LNCaP clone FGC (cell line): Measurements from ENCODE around the gene TBC1D14.

Source experiments
- DNase-seq: peaks from one replicate; pipeline ENCODE4 v3.0.0-alpha.2; 2011; ENCODE audit warnings: low read depth
- H3K4me3 ChIP-seq: 2 replicates; pipeline ENCODE4 v1.5.1; 2011; ENCODE audit warnings: mild to moderate bottlenecking, low read depth, low read length, control low read depth
- TF ChIP-seq, protein P1 (sequence below): IDR thresholded peaks from 2 replicates; pipeline ENCODE4 v1.5.1; 2012; ENCODE audit warnings: mild to moderate bottlenecking; ENCODE audit not compliant: control insufficient read depth, insufficient read depth; ENCODE audit errors: extremely low read depth

Gene TBC1D14

GRCh38 chr4:7027284-7027683 lies 117.7 kb downstream of the TBC1D14 start:
- TF ChIP-seq, protein P1, sequence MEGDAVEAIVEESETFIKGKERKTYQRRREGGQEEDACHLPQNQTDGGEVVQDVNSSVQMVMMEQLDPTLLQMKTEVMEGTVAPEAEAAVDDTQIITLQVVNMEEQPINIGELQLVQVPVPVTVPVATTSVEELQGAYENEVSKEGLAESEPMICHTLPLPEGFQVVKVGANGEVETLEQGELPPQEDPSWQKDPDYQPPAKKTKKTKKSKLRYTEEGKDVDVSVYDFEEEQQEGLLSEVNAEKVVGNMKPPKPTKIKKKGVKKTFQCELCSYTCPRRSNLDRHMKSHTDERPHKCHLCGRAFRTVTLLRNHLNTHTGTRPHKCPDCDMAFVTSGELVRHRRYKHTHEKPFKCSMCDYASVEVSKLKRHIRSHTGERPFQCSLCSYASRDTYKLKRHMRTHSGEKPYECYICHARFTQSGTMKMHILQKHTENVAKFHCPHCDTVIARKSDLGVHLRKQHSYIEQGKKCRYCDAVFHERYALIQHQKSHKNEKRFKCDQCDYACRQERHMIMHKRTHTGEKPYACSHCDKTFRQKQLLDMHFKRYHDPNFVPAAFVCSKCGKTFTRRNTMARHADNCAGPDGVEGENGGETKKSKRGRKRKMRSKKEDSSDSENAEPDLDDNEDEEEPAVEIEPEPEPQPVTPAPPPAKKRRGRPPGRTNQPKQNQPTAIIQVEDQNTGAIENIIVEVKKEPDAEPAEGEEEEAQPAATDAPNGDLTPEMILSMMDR, result no peak
- H3K4me3 ChIP-seq, result no peak overlapping the region
- DNase-seq, result no peak

- no peak overlapping the region for H3K4me3 ChIP-seq
- TF ChIP-seq, protein P1, result no peak
- DNase-seq, result no peak
Observed at GRCh38 chr4:7027913-7028312, 118.3 kb downstream of the TBC1D14 start.

- no peak overlapping the region for H3K4me3 ChIP-seq
- TF ChIP-seq, protein P1, result no peak
- no peak for DNase-seq
Observed at GRCh38 chr4:7029212-7029611, 119.6 kb downstream of the TBC1D14 start.

- DNase-seq, result no peak
- TF ChIP-seq, protein P1, result no peak
- no peak overlapping the region for H3K4me3 ChIP-seq
Observed at GRCh38 chr4:7029921-7030320, 120.3 kb downstream of the TBC1D14 start.

DNA sequence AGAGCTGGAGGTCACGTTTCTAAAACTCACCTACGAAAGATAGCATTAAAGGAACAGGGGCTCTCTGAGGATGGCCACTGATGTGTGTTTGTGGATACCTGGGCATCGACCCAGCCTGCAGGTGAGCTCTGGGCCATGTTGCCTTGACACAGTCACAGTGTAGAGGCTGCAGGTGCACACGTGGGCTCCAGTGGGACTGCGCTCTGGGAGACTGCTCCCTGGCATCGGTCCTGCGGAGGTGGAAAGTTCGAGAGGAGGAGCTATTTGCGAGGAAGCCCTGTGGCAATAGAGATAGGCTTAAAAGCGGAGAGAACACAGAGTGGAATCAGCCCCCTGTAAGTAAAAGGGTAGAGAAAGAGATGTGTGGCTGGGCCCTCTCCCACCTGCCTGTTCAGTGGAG lies 121.2 kb downstream of the TBC1D14 start:
- no peak overlapping the region for H3K4me3 ChIP-seq
- TF ChIP-seq, protein P1, result no peak
- DNase-seq, result no peak

DNA sequence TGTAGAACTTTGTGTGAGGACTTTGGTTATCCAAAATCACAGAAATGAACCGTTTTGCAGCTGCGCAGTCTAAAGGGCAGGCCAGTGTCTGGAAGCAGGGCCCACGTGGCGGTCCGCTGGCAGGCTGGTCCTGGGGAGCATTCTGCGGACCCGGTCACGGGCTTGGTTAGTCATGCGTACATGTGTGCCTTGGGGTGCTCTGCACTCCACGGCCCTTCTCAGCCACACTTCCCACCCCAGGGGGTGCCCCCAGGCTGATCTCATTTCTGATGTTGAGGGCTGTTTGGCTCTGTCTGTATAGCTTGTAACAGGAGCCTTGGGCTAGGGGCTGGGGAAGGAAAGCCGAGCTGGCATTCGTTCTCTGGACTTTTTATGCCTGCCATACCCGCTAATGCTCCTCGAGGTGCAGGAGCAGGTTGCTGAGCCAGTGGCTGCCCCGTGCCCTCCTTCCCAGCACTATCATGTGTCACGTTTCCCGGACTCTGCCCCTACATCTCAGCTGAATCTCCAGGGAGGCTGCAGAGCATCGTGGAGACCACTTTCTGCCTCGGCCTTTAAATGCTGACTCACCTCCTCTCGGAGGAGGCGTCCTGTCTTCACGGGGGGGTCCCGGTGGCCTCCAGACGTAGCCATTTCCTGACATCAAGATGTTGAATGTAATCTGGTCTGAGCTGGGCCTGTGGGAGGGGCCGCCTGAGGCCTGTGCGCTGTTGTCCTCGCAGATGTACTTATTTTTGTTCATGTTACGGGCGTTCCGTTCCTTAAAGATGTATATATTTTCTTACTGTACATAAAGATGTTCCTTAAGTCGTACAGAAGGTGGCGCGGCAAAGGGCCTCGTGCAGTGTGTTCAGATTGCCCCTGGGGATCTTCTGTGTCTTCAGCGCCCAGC lies 122.2 kb downstream of the TBC1D14 start:
- TF ChIP-seq, protein P1, result no peak
- no peak overlapping the region for H3K4me3 ChIP-seq
- no peak for DNase-seq

- TF ChIP-seq, protein P1, result no peak
- no peak overlapping the region for H3K4me3 ChIP-seq
- no peak for DNase-seq
Observed at GRCh38 chr4:7032596-7032995, 123.0 kb downstream of the TBC1D14 start.
